NCI-H446 (cell line): Measurements from ENCODE around the gene UBE2L3.
"Not testable (repeated sequence)": the region's sequence is repeated elsewhere in the genome, so short reads cannot be mapped to it uniquely, and the experiment has no call there.

ENCODE experiments used
- DNase-seq, 2 experiments: peaks; one replicate each; lab custom pipeline; 2025; lab: John Stamatoyannopoulos, UW

UBE2L3 gene

DNA sequence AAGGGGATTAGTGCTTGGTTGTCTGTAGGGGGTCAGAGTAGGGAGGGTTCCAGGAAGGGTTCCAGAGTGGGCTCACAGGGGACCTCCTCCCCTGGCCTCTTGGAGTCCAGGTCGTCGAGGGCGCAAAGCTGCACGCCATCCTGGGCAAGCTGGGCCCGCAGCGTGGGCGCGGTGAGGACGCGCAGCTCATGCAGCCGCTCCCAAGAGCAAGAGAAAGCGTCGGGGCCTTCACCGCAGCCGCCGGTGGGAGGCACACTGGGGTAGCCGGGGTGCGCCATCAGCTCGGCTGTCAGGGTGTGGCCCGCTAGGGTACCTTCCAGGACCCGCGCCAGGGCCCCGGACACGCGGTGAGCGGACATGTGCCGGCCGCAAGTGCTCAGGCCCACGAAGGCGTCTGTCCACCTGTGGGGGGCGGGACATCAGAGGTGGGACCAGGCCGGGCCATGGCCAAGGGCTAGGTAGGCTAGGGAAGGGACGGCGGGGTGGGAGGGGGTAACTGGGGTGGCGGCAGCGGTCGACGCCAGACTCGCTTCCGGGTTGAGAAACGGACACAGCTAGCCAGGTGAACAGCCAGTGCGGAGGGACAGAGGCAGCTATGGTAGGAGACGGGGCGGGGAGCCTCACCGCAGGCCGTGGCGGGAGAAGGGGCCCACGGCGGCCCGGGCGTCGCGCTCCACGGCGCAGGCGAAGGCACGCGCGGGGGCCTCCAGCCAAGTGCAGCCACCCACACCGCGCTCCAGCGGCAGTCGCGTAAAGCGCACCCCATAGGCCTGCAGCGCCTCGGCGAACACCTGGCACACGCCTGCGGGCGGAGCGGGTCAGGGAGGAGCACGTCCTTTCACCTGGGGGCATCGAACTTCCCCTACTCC, 61.1 kb downstream of the UBE2L3 start:
- no peak for DNase-seq

DNA sequence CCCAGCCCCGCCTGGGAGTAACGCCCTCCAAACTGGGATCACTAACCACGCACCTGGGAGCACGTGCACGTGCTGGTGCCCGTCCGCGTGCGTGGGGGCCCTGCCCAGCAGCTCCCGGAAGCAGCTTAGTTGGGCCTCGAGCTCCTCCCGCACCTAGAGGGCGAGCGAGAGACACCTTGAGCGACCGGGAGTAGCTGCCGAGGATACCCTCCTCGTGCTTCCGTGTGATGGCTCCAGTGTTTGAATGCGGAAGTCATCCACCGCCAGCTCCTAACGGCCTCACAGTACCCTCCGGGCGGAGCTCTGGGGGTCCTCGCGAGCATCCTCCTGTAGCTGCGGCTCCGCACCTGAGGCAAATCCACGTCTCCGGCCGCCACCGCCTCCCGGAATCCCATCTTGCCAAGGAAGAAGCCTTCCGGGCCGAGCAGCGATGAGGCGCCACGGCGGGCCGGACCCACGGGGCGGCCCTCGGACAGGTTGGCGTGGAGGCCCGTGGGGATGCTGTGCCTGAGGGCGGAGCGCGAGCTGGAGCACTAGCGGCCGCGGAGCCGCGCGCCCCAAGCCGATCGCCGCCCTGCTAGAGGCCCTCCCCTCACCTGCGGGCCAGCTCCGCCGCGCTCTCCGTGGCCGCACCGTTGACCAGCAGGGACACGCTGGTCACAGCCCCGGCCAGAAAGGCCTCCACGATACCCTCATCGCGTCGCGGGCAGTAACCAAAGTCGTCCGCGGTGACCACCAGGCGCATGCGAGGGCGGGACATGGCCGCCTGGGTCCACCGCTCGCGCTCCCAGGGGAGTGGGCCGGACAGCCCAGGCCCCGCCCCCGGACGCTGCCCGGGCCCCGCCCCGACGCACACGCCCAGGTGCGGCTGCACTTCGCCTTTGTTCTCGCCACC, 62.0 kb downstream of the UBE2L3 start, which contains the start of gene YDJC:
Gene YDJC, minus strand, starts transcription at position 768 of the 895 bp plus-strand sequence. Its CDS starts 8 bp downstream, at position 760.
- DNase-seq, result peak; percentile 86 to 97

DNA sequence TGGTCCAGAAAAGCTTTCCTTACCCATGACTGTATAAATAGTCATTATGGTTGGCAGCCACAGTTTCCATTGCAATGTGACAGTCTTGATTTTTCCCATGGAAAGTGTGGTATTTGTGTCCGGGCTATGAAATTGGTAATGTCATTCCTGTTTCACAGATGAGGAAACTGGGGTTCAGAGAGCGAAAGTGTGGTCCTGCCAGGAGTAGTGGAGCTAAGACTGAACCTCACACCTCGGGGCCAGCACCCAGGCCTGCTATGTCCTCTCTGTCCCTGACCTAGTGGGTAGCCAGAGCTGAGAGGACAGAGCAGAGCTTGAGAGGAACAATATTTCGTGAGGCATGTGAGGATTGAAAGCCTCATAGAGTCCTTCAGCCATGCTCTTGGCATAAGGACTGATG, 63.5 kb downstream of the UBE2L3 start:
- DNase-seq, result no peak

DNA sequence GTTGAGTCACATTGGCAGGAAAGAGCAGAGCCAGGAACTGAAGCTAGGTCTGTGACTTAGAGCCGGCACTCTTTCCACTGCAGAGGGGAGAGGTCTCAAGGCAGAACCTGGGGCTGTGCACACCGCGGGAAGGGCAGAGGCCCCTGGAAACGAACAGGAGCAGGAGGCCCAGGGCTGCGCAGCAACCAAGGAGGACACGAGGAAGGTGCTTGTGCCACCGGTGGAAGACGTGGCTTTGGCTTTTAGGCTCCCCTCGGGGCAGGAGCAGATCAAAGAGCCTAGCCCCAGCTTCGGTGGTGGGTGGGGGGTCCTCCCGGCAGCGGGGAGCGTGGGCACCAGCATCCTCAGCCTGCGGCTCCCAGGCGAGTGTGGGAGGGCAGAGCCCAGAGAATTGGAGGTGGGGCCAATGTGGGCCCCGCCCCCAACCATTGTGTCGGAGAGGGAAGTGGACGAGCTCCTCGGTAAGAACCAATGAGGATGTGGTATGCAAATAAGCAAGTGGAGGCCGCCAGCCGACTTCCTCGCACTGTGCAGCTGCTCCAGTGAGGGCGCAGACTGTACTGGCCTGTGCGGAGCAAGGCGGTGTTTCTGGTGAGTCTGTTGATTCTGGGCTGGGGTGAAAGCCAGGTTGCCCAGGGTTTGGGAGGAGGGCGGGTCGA, 64.9 kb downstream of the UBE2L3 start, which contains the start of gene CCDC116:
Gene CCDC116, plus strand, starts transcription at position 524 of the 659 bp plus-strand sequence. CDS start 422 bp downstream, outside the sequence.
- peak in 1 of 2 experiments; percentile 23 for DNase-seq

DNA sequence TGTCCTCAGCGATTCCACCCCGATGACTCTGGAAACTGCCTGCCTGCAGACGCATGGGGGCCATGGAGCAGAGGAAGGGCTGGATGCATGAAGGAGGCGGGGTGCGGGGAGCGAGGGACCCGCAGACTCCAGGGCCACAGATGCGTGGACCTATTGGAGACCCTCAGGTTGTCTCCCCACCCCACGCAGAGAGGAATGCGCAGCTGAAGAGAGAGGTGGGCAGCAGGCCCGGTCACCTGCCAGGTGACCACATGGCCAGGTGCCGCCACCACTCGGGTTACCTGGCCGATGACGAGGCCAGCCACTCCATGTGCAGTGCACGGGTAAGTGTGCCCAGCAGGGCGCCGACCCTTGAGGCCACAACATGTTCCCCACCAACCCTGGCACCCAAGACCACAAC, 65.4 kb downstream of the UBE2L3 start:
- no peak for DNase-seq

DNA sequence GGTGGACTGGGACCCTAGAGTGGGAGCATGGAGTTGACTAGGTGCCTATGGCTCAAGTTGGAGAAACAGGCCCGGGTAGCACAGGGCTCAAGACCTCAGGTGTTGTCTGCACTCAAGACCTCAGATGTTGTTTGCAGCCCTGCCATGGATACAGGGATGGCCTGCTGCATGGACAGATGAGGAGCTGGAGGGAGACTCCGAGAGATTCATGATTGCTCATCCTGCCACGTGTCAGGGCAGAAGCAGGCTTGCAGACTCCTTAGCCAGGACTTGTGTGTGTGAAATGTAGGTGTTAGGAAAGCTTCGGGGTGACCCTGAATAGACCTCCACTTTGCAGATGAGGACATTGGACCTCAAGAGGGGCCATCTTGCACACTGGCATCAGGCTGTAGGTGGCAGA, 66.0 kb downstream of the UBE2L3 start:
- DNase-seq, result no peak

DNA sequence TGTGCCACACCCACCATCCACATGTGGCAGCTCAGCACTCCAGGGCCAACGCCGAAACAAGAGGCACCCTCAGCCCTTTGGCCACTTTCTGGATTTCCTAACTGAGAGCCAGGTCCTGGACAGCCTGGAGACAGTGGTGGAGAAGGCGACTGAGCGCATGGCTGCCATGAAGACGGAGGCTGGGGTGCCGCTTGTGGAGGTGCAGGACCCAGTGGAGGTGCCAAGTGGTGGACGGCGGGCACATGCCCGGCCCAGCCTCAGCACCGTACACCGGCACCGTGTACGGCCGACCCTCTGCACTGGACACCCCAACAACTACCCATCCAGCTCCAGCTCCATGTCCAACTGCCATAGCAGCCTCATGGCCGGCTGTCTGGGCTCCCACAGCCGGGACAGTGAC, 66.6 kb downstream of the UBE2L3 start:
- DNase-seq, result no peak

DNA sequence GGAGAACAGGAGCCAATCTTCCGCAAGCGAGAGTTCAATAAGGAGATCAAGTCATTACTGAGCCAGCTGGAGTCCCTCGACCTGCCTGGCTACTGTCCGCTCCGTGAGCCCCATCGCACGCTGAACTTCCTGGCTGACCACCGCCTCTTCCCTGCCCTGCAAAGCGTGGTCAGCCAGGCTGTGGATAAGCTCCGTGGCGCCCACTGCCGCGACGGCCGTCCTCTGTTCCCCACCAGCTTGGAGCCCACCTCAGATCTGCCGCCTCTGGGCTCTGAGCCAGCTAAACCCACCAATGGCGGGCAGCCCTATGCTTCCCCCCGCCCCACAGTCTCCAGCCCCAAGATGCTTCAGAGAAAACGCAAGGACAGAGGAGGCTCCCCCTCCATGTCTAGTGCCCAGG, 67.3 kb downstream of the UBE2L3 start:
- DNase-seq, result no peak

DNA sequence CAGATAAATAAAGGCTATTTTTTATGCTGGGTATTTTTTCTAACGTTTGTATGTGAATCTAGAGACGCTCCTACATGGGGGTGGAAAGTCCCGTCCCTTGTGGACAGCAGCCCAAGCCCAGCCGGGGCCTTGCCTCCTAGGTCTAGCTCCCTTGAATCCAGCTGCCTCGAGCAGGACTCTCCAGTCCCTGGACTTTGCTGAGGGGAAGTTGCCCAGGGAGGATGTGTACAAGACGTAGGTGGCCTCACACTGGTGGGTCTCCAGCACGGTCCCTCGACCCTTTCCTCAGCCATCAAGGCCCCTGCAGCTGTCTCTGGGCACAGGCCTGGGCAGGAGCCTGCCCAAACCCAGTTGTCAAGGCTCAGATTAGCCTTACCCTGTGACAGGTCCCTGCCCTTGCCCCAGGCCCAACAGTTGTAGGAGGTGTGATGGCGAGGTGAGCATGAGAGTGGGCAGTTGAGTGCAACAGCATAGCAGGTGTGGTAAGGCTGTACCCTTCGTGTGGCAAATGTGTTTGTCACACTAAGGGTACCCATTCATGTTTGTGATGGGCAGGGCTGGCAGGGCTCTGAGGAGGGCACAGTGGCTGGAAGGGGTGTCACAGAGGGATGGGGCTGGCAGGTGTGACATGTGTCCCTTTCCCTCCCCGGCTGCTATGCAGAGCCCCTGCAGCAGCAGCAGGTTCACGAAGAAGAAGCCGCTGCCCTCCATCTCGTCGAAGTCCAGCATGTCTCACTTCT, 68.4 kb downstream of the UBE2L3 start:
- DNase-seq, result no peak

DNA sequence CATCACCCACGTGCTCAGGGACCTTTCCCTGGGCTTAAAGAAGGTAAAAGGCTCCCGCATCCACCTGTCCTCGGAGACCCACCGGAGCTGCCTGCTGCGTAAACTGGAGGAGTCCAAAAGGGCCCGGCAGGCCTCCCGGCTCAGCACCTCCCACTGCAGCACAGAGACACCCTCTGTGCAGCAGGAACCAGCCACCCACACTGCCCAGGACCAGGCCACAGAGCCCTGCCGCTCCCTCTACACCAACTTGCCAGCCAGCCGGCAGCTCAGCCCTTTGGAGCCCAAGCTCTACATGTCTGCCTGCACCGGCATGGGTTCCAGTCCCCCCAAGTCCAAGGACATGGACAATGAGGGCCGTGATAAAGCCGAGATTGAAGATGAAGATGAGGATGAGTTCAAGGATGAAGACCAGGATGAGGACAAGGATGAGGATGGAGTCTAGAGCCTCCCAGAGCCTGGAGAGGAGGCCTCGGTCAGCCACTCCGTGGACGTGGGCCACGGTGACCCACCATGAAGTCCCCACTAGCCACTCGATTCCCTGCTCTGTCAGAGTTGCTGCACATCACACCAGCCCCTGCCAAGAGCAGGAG, 69.2 kb downstream of the UBE2L3 start:
- no peak for DNase-seq

DNA sequence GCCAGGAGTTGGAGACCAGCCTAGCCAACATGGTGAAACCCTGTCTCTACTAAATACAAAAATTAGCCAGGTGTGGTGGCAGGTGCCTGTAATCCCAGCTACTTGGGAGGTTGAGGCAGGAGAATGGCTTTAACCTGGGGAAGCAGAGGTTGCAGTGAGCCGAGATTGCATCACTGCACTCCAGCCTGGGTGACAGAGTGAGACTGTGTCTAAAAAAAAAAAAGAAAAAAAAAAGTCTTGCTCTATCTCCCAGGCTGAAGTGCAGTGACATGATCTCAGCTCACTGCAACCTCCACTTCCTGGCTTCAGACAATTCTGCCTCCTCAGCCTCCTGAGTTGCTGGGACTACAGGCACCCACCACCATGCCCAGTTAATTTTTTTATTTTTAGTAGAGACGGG, 69.9 kb downstream of the UBE2L3 start:
- DNase-seq, result not testable (repeated sequence)

DNA sequence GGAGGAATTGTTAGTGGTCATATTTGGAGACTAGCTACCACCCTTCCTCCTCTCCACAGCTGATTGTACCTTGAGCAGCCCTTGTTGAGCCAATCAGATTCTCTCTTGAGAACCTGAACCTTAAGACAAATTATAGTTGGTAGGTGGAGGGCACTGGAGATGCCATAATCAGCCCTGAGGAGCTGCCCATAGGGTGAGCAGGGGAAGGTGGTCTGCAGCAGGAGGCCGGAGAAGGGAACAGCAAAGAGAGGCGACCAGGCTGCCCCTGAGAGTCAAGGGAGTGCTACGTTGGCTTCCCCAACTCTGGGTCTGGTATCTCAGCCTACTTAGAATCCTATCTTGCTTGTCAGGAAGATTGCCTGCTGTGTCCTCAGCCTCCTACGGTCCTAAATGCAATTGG, 71.8 kb downstream of the UBE2L3 start:
- no peak for DNase-seq

DNA sequence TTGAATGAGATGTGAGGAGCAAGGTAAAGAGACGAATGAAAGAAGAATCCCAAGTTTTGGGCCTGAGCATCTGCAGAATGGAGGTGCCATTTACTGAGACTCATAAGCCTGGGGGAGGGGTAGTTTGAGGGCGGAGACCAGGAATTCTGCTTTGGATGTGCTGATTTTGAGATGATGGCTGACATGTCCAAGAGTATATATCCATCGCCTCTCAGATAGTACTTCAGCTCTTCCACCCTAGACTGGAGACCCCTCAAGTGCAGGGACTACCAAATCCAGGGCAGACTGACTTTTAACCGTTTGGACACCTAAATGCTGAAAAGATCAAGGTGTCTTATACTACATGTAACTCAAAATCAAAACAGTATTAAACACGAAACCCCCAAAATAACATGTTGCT, 73.3 kb downstream of the UBE2L3 start:
- no peak for DNase-seq

DNA sequence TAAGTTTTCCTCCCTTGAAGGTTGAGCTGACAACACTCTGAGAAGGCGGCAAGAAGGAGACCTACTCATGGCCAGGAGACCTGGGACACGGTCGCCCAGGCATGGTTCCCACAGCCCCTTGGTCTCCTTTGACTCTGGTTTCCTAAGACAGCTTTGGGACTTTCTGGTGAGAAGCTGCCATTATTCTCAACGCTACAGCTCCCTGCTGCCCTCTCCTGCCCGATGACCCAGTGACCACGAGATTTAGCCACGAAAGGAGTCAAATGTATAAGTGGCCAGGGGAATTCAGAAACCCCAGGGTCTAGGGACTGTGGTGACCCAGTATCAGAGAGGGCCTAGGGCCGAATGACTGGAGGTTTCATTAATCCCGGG, 73.9 kb downstream of the UBE2L3 start:
- DNase-seq, result no peak

DNA sequence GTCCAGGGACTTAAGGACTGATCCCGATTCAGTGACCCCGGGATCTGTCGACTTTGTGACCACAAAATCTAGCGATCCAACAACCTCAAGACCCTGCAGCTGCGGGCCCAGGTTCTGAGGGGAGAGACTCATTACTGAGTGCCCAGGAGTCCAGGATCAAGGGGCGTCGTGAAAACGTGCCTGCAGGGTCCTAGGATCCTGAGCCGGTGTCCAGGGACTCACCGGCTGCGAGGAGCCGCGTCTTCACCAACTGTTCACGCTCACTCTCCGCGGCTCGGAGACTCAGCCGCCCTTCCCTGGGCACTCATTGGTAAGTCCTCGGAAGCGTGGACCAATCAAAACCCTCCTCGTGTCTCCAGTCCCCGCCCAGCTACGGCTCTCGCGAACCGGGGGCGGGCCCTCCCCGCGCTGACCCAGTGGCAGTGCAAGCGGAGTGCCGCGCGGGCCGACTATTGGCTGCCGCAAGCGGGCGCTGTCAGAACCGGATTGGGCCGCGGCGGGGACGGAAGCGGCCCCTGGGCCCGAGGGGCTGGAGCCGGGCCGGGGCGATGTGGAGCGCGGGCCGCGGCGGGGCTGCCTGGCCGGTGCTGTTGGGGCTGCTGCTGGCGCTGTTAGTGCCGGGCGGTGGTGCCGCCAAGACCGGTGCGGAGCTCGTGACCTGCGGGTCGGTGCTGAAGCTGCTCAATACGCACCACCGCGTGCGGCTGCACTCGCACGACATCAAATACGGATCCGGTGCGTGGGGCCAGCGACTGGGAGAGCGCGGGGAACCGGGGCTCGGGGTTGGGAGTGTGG, 74.5 kb downstream of the UBE2L3 start, which contains the start of gene SDF2L1:
Gene SDF2L1, plus strand, starts transcription at position 514 of the 795 bp plus-strand sequence. Its CDS starts 35 bp downstream, at position 549.
- peak; percentile 96 to 100 for DNase-seq

DNA sequence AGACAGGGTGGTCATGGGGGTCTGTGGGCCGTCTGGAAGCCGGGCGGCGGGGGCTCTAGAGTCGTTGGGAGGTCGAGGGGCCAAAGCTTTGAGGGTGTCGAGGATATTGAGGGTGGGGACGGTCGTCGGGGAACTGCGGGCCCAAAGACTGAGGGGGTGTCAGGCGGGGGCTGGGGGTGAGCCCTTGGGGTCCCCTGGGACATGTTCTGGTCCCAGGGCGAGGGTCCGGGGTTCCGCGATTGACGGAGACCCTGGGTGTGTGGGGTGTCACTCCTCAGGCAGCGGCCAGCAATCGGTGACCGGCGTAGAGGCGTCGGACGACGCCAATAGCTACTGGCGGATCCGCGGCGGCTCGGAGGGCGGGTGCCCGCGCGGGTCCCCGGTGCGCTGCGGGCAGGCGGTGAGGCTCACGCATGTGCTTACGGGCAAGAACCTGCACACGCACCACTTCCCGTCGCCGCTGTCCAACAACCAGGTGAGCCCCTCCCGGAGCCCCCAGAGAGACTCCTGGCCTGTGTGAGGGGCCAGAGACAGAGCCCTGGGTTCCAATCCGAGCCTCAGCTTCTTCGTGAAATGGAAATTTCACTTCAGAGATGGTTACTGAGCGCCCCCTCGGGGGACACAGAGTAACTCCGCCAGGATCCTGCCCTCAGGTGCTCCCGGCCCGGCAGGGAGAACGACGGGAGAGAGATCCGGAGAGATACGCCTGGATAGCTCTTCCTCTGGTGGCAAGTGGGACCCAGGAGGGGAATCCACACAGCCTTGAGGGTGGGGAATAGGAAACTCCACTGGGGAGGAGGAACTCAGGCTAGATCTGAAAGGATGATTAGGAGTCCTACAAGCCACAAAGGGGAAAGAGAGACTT, 75.3 kb downstream of the UBE2L3 start:
- DNase-seq, result peak; percentile 61 to 78

DNA sequence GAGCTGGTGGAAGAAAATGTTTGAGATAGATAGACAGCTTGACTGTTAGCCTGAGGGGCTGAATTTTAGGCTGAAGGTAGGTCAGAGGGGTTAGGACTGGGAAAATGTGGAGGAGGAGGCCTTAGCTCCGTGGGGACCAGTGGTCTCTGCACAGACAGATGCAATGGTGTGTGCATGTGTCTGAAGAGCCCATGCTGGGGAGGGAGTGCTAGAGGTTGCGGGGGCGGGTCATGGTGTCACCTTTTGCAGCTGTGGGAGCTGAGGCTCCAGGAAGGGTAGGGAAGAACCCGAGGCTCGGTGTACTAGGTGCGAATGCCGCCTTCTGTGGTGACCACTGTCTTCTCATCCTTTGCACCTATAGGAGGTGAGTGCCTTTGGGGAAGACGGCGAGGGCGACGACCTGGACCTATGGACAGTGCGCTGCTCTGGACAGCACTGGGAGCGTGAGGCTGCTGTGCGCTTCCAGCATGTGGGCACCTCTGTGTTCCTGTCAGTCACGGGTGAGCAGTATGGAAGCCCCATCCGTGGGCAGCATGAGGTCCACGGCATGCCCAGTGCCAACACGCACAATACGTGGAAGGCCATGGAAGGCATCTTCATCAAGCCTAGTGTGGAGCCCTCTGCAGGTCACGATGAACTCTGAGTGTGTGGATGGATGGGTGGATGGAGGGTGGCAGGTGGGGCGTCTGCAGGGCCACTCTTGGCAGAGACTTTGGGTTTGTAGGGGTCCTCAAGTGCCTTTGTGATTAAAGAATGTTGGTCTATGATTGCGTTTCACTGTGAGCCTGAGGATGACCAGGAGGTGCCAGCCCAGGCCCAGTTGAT, 76.2 kb downstream of the UBE2L3 start:
- no peak for DNase-seq

DNA sequence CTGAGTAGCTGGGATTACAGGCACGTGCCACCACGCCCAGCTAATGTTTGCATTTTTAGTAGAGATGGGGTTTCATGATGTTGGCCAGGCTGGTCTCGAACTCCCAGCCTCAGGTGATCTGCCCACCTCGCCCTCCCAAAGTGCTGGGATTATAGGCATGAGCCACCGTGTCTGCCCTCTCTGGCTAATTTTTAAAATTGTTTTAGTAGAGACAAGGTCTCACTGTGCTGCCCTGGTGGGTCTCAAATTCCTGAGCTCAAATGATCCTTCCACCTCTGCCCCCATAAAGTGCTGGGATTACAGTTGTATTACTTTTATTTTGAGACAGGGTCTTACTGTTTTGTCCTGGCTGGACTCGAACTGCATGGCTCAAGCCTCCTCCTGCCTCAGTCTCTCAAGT, 78.0 kb downstream of the UBE2L3 start:
- not testable (repeated sequence) for DNase-seq
